NOMO-1 treated with dmso at 0.1 percent for 144 hours (cell line): ENCODE results near the gene PERM1.
"Not testable (repeated sequence)": the region's sequence is repeated elsewhere in the genome, so short reads cannot be mapped to it uniquely, and the experiment has no call there.

Source experiments
- DNase-seq: peaks from one replicate; lab custom pipeline; 2025; ENCODE audit not compliant: unreplicated experiment; lab: John Stamatoyannopoulos, UW

PERM1 gene

GRCh38 chr1:950881-951280, 31.0 kb downstream of the PERM1 start:
- no peak for DNase-seq

- DNase-seq: no peak
Measured at GRCh38 chr1:950268-950667, 31.6 kb downstream of the PERM1 start.

- DNase-seq: no peak
Measured at GRCh38 chr1:947958-948357, 33.9 kb downstream of the PERM1 start.

GRCh38 chr1:946811-947210, 35.1 kb downstream of the PERM1 start:
- not testable (repeated sequence) for DNase-seq

- DNase-seq: no peak
Measured at GRCh38 chr1:945688-946556, 36.0 kb downstream of the PERM1 start.

GRCh38 chr1:944341-945325, 37.3 kb downstream of the PERM1 start:
- no peak for DNase-seq

GRCh38 chr1:943545-944340, 38.1 kb downstream of the PERM1 start:
- no peak for DNase-seq

- no peak for DNase-seq
Measured at GRCh38 chr1:942864-943533, 38.9 kb downstream of the PERM1 start.

- no peak for DNase-seq
Measured at GRCh38 chr1:942411-942821, 39.5 kb downstream of the PERM1 start.

GRCh38 chr1:941588-942383, 40.1 kb downstream of the PERM1 start:
- peak; percentile 29 for DNase-seq

GRCh38 chr1:941015-941587, 40.8 kb downstream of the PERM1 start:
- no peak for DNase-seq

- peak; percentile 29 for DNase-seq
Measured at GRCh38 chr1:940107-941014, 41.5 kb downstream of the PERM1 start.

- DNase-seq: no peak
Measured at GRCh38 chr1:939511-940106, 42.3 kb downstream of the PERM1 start.

GRCh38 chr1:938711-939489, 43.0 kb downstream of the PERM1 start:
- DNase-seq: no peak

- DNase-seq: no peak
Measured at GRCh38 chr1:938088-938683, 43.7 kb downstream of the PERM1 start.

GRCh38 chr1:937521-937920, 44.4 kb downstream of the PERM1 start:
- no peak for DNase-seq
